ENCODE data around the gene ADIPOR2. TPM values are rescaled to one million over a fixed set of nuclear protein-coding genes. Genes with fewer than 3 reads are reported as not detected.

The ADIPOR2 gene
- total RNA-seq, 1 experiment from 2014 or later, result 45.3 TPM

DNA sequence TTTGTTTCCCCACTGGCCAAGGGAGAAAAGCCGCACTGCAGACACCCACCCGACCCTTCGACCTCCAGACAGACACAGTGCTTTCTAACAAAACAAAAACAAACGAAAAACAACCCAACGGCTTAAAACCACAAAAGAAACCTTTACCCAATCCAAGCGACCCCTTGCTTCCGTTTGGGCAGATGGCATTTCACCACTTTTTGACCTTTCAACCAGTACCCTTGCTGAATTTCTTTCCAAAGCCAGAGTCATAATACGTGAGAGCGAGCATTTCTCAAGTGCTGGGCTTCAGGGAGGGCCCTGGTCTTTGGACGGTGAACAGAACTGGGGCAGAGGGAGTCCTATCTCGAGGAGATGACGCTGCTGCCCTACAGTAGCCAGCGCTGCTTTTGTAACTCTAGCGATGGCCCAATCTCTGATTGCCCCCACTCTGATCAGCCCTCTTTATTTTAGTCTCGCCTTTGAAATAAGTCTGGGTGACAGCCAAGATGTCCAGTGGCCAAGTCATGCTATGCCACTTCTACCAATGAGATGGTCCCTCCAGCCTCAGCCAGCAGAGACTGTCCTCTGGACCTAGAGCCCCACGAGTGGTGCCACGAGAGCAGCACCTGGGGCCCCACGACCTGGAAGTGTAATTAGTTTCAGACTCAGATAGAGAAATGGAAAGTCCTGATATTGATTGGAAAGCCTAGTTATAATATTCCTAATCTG lies 21.9 kb upstream of the ADIPOR2 start:
- H3K9me3 ChIP-seq (ENCODE audit: control insufficient read depth, low read depth, low read length), result no peaks in the 10 kb centered on the region
- no peak overlapping the region for H3T11ph ChIP-seq (ENCODE audit: low read length)
- TF ChIP-seq, protein P1, sequence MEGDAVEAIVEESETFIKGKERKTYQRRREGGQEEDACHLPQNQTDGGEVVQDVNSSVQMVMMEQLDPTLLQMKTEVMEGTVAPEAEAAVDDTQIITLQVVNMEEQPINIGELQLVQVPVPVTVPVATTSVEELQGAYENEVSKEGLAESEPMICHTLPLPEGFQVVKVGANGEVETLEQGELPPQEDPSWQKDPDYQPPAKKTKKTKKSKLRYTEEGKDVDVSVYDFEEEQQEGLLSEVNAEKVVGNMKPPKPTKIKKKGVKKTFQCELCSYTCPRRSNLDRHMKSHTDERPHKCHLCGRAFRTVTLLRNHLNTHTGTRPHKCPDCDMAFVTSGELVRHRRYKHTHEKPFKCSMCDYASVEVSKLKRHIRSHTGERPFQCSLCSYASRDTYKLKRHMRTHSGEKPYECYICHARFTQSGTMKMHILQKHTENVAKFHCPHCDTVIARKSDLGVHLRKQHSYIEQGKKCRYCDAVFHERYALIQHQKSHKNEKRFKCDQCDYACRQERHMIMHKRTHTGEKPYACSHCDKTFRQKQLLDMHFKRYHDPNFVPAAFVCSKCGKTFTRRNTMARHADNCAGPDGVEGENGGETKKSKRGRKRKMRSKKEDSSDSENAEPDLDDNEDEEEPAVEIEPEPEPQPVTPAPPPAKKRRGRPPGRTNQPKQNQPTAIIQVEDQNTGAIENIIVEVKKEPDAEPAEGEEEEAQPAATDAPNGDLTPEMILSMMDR (conservative IDR thresholded peaks at IDR 0.05), result no peak
- no peak overlapping the region for H2BK20ac ChIP-seq (ENCODE audit: low read depth, low read length, poor library complexity, severe bottlenecking)
- H2AFZ ChIP-seq (ENCODE audit: low read length), result no peak overlapping the region
- no peak overlapping the region for H4K8ac ChIP-seq (replicated peaks; ENCODE audit: insufficient read length, low read depth, low read length)
- H3K27ac ChIP-seq (ENCODE audit: insufficient read length, low read depth, low read length), result no peak overlapping the region
- H3K27me3 Mint-ChIP-seq (ENCODE audit: low read depth), result peaks cover 15% of the 10 kb centered on the region
- no peak overlapping the region for H2BK15ac ChIP-seq (ENCODE audit: low read depth, low read length)
- H2BK120ac ChIP-seq (ENCODE audit: low read depth, low read length, poor library complexity, severe bottlenecking), result no peak overlapping the region
- H3K56ac ChIP-seq (ENCODE audit: insufficient read length, low read depth, low read length), result no peak overlapping the region
- H3K36me3 Mint-ChIP-seq (ENCODE audit: insufficient read depth in 1 of 3, low read depth in 3 of 3), result no peaks in the 10 kb centered on the region; a peak in 1 of 7 replicates
- no peak overlapping the region for H3K27ac Mint-ChIP-seq
- H2BK12ac ChIP-seq (ENCODE audit: insufficient read length, low read depth, low read length), result no peak overlapping the region
- H3K4me1 Mint-ChIP-seq, result peaks cover 2 to 3% of the 10 kb centered on the region in 2 experiments; a peak in 1 of 4 replicates
- peaks cover 0 to under 1% of the 10 kb centered on the region in 2 experiments; a peak in 2 of 5 replicates for H3K9me3 Mint-ChIP-seq
- H2BK5ac ChIP-seq (ENCODE audit: insufficient read length, low read length), result no peak overlapping the region
- H3K27me3 ChIP-seq (ENCODE audit: insufficient read depth, low read length), result no peaks in the 10 kb centered on the region; the same call in 1 of the 2 replicates
- no peak overlapping the region for H3K23ac ChIP-seq (ENCODE audit: insufficient read length, low read depth, low read length)
- DNase-seq, result peak; percentile 22
- no peak overlapping the region for H3K4me2 ChIP-seq (ENCODE audit: insufficient read depth, insufficient read length, low read length)
- no peak overlapping the region for H2AK5ac ChIP-seq (ENCODE audit: insufficient read length, low read length)
- no peak overlapping the region for H4K91ac ChIP-seq (ENCODE audit: insufficient read length, low read depth, low read length)
- no peaks in the 10 kb centered on the region for H3K79me2 ChIP-seq (ENCODE audit: insufficient read depth, low read length)
- H3K18ac ChIP-seq (ENCODE audit: insufficient read length, low read depth, low read length), result no peak overlapping the region
- no peaks in the 10 kb centered on the region for H3K79me1 ChIP-seq (ENCODE audit: insufficient read depth, low read depth, low read length, poor library complexity, severe bottlenecking)
- H3K14ac ChIP-seq (ENCODE audit: insufficient read depth, low read length), result no peak overlapping the region
- no CpG with 5 or more reads among the region's 18 CpGs for whole genome bisulfite sequencing (ENCODE audit: extremely low coverage, insufficient read length, low lambda C conversion rate)
- H3K4me1 ChIP-seq (ENCODE audit: insufficient read depth, low read length), result no peaks in the 10 kb centered on the region
- H3K4me3 Mint-ChIP-seq, result no peak overlapping the region
- H3K4ac ChIP-seq (ENCODE audit: low read depth, low read length), result no peak overlapping the region
- no peak overlapping the region for H4K5ac ChIP-seq (ENCODE audit: insufficient read length, low read depth, low read length)
- no peaks in the 10 kb centered on the region for H4K20me1 ChIP-seq (ENCODE audit: control insufficient read depth, insufficient read depth, insufficient read length)
- H3K23me2 ChIP-seq (ENCODE audit: insufficient read length, low read depth, low read length, poor library complexity, severe bottlenecking), result no peaks in the 10 kb centered on the region
- no peak overlapping the region for H3K9ac ChIP-seq (ENCODE audit: extremely low read depth, insufficient read length, low read length)
